ENCODE data around the gene NKAP. TPM values are rescaled to one million over a fixed set of nuclear protein-coding genes. Genes with fewer than 3 reads are reported as not detected.

The NKAP gene
- total and polyA plus RNA-seq, 4 donors: 2.4 to 3.3 (median 2.7) TPM

- H3K27ac ChIP-seq (ENCODE audit: low read depth in 1 of 2, low read length in 2 of 2): no peak overlapping the region
- peaks cover 0 to 10% (median 4%) of the 10 kb centered on the region in 4 donors for H3K27me3 ChIP-seq (ENCODE audit: control insufficient read depth in 4 of 4, insufficient read depth in 4 of 4, low read length in 3 of 4)
- WGBS: 3% methylated on average over 48 of the region's 48 CpGs
- no peaks in the 10 kb centered on the region for H3K9me3 ChIP-seq (ENCODE audit: control insufficient read depth in 4 of 4, low read length in 3 of 4)
- TF ChIP-seq, protein P1, sequence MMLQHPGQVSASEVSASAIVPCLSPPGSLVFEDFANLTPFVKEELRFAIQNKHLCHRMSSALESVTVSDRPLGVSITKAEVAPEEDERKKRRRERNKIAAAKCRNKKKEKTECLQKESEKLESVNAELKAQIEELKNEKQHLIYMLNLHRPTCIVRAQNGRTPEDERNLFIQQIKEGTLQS (IDR thresholded peaks at IDR 0.05): no peak
- TF ChIP-seq JUND (IDR thresholded peaks at IDR 0.05): no peak
- TF ChIP-seq FOXA1 (IDR thresholded peaks at IDR 0.05): no peak
- no peak for TF ChIP-seq GABPA (IDR thresholded peaks at IDR 0.05 in 1 of 2, conservative IDR thresholded peaks at IDR 0.05 in 1 of 2)
- TF ChIP-seq SP1 (IDR thresholded peaks at IDR 0.05): no peak
- no peak for TF ChIP-seq RAD21 (IDR thresholded peaks at IDR 0.05)
- TF ChIP-seq HNF4G (IDR thresholded peaks at IDR 0.05): no peak
- no peak for TF ChIP-seq ZBTB33 (IDR thresholded peaks at IDR 0.05)
- no peak for TF ChIP-seq REST (IDR thresholded peaks at IDR 0.05)
- TF ChIP-seq FOXA2 (IDR thresholded peaks at IDR 0.05): no peak
- no peak for TF ChIP-seq TAF1 (conservative IDR thresholded peaks at IDR 0.05)
- TF ChIP-seq RXRA (IDR thresholded peaks at IDR 0.05): no peak
- no peaks in the 10 kb centered on the region for H3K36me3 ChIP-seq (ENCODE audit: control insufficient read depth in 4 of 4, insufficient read depth in 3 of 4, low read depth in 1 of 4, low read length in 3 of 4)
- H3K4me1 ChIP-seq (ENCODE audit: control insufficient read depth in 4 of 4, insufficient read depth in 4 of 4, low read length in 3 of 4): peaks cover 0 to 13% (median 6%) of the 10 kb centered on the region in 4 donors
- no peak for DNase-seq (ENCODE audit: low spot score)
- peak overlapping the region in 1 of 3 donors; percentile 34 for H3K4me3 ChIP-seq (ENCODE audit: low read depth in 1 of 3, low read length in 3 of 3)
- no peak overlapping the region for H3K9ac ChIP-seq (ENCODE audit: low read depth in 1 of 2, low read length in 2 of 2)
Measured at GRCh38 chrX:119991005-119991787, 47.6 kb upstream of the NKAP start.

DNA sequence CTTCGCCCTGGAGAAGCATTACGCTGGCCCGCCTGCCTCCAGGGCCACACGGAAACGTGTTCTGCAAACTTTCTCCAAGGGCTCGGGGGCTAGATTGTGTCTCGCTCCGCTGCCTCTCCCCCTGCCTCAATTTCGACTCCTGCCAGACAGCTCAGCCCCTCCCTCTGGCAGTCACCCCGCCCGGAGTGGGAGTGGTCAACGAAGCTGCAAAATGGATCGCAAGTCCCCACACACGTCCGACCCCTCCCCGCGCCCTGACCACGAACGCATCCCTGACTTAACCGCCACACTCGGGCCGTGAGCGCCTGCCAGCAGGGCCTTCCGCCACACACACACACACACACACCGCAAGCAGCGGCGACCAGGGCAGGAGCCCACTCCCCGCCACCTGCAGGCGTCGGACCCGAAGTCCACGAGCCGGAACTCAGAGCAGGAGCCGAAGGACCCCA lies 47.0 kb upstream of the NKAP start:
- TF ChIP-seq RXRA (IDR thresholded peaks at IDR 0.05): no peak
- no peak for TF ChIP-seq TAF1 (conservative IDR thresholded peaks at IDR 0.05)
- TF ChIP-seq, protein P2, sequence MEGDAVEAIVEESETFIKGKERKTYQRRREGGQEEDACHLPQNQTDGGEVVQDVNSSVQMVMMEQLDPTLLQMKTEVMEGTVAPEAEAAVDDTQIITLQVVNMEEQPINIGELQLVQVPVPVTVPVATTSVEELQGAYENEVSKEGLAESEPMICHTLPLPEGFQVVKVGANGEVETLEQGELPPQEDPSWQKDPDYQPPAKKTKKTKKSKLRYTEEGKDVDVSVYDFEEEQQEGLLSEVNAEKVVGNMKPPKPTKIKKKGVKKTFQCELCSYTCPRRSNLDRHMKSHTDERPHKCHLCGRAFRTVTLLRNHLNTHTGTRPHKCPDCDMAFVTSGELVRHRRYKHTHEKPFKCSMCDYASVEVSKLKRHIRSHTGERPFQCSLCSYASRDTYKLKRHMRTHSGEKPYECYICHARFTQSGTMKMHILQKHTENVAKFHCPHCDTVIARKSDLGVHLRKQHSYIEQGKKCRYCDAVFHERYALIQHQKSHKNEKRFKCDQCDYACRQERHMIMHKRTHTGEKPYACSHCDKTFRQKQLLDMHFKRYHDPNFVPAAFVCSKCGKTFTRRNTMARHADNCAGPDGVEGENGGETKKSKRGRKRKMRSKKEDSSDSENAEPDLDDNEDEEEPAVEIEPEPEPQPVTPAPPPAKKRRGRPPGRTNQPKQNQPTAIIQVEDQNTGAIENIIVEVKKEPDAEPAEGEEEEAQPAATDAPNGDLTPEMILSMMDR (IDR thresholded peaks at IDR 0.05; ENCODE audit: low read depth, low read length, missing input control): no peak
- TF ChIP-seq RAD21 (IDR thresholded peaks at IDR 0.05): no peak
- TF ChIP-seq NR2F2 (IDR thresholded peaks at IDR 0.05): no peak
- H3K9me3 ChIP-seq (ENCODE audit: control insufficient read depth in 4 of 4, low read length in 3 of 4): no peaks in the 10 kb centered on the region
- 6% methylated on average over 34 of the region's 34 CpGs for WGBS
- no peak overlapping the region for H3K27ac ChIP-seq (ENCODE audit: low read depth in 1 of 2, low read length in 2 of 2)
- no peaks in the 10 kb centered on the region for H3K36me3 ChIP-seq (ENCODE audit: control insufficient read depth in 4 of 4, insufficient read depth in 3 of 4, low read depth in 1 of 4, low read length in 3 of 4)
- peaks cover 0 to 10% (median 2%) of the 10 kb centered on the region in 4 donors for H3K27me3 ChIP-seq (ENCODE audit: control insufficient read depth in 4 of 4, insufficient read depth in 4 of 4, low read length in 3 of 4)
- H3K4me1 ChIP-seq (ENCODE audit: control insufficient read depth in 4 of 4, insufficient read depth in 4 of 4, low read length in 3 of 4): peaks cover 0 to 13% (median 6%) of the 10 kb centered on the region in 4 donors
- H3K4me3 ChIP-seq (ENCODE audit: low read depth in 1 of 3, low read length in 3 of 3): peak overlapping the region in 1 of 3 donors; percentile 34
- no peak overlapping the region for H3K9ac ChIP-seq (ENCODE audit: low read depth in 1 of 2, low read length in 2 of 2)
- DNase-seq (ENCODE audit: low spot score): no peak

Measured in liver (tissue), 9 donors.